HepG2 (cell line): ENCODE measurements around the gene DAAM2. TPM values are rescaled to one million over a fixed set of nuclear protein-coding genes. Genes with fewer than 3 reads are reported as not detected.

Source experiments
- ATAC-seq: fragments of 200-7000 bp; cut with Tn5 transposase; 3 replicates; pipeline ENCODE4 v1.9.1; 2020; ENCODE audit warnings: mild to moderate bottlenecking, moderate library complexity
- BruUV-seq: library from RNA; stranded (reverse); fragments of 400-500 nt; replicated peaks from 2 replicates; lab custom pipeline; 2021; lab: Mats Ljungman, UMichigan
- CTCF ChIA-PET: fragments of 300-600 bp; formaldehyde crosslinking; extraction: SDS; loops from one replicate; lab custom pipeline; 2021; ENCODE audit warnings: low total read pairs, inconsistent platforms, low intra/inter-chr PET ratio; lab: Yijun Ruan, JAX
- POLR2A ChIA-PET: fragments of 350-600 bp; sonication (Branson Sonifier 250); formaldehyde crosslinking; loops from one replicate; lab custom pipeline; 2020; ENCODE audit warnings: antibody characterized with exemption, inconsistent platforms; lab: Yijun Ruan, JAX
- DNase-seq: peaks from one replicate; pipeline ENCODE4 v3.0.0-alpha.2; 2015; ENCODE audit warnings: low spot score
- FAIRE-seq: peaks from 3 replicates; lab custom pipeline; 2011; peaks lifted over from hg19 to GRCh38; lab: Jason Lieb, UNC
- H2AFZ ChIP-seq: one replicate; pipeline ENCODE4 v1.6.1; 2011; ENCODE audit warnings: low read length, inconsistent platforms
- H3K27ac ChIP-seq: fragments of 300-600 bp; 3 replicates; pipeline ENCODE4 v1.8.0; 2011; ENCODE audit warnings: mixed run types, mild to moderate bottlenecking, mixed read lengths, low read length, inconsistent platforms; ENCODE audit not compliant: insufficient read depth; ENCODE audit errors: extremely low read length
- H3K27me3 ChIP-seq, 2 experiments: fragments of 200-600 bp in 1 of 2; 2 replicates in 1 of 2; 3 replicates in 1 of 2; pipeline versions ENCODE4 v1.6.0 to v1.8.0; 2011; ENCODE audit warnings: low read length in 2 of 2, mild to moderate bottlenecking in 2 of 2, moderate library complexity in 2 of 2, inconsistent platforms in 1 of 2; ENCODE audit not compliant: insufficient read depth in 2 of 2, control insufficient read depth in 1 of 2
- H3K36me3 ChIP-seq, 2 experiments: fragments of 200-600 bp in 1 of 2; replicated peaks in 1 of 2; 2 replicates in 1 of 2; 3 replicates in 1 of 2; pipeline versions ENCODE4 v1.5.1 to v1.8.0; 2011; ENCODE audit warnings: low read length in 2 of 2, inconsistent platforms in 1 of 2; ENCODE audit not compliant: insufficient read depth in 2 of 2, control insufficient read depth in 1 of 2
- H3K4me1 ChIP-seq: 2 replicates; pipeline ENCODE4 v1.5.1; 2012; ENCODE audit warnings: low read length, inconsistent platforms; ENCODE audit not compliant: insufficient read depth
- H3K4me2 ChIP-seq: 2 replicates; pipeline ENCODE4 v1.6.0; 2011; ENCODE audit warnings: low read depth, low read length, inconsistent platforms
- H3K4me3 ChIP-seq, 3 experiments: fragments of 200-600 bp in 1 of 3; sonication (generic), shearing (Covaris generic) in 1 of 3; replicated peaks in 1 of 3; 2 replicates each; pipeline ENCODE4 v1.5.1; 2011 to 2016; ENCODE audit warnings: low read length in 3 of 3, inconsistent platforms in 2 of 3, low read depth in 2 of 3, mild to moderate bottlenecking in 2 of 3, control low read depth in 1 of 3, mixed read lengths in 1 of 3; ENCODE audit not compliant: insufficient read depth in 1 of 3
- H3K79me2 ChIP-seq: one replicate; pipeline ENCODE4 v1.6.1; 2011; ENCODE audit warnings: low read length, inconsistent platforms; ENCODE audit not compliant: insufficient read depth
- H3K9ac ChIP-seq: 2 replicates; pipeline ENCODE4 v1.6.0; 2011; ENCODE audit warnings: mild to moderate bottlenecking, low read depth, low read length, inconsistent platforms; ENCODE audit not compliant: insufficient read depth
- H3K9me3 ChIP-seq: 2 replicates; pipeline ENCODE4 v1.5.1; 2012; ENCODE audit warnings: mild to moderate bottlenecking, low read length
- H4K20me1 ChIP-seq: 2 replicates; pipeline ENCODE4 v1.6.0; 2011; ENCODE audit warnings: inconsistent platforms, mild to moderate bottlenecking, low read length, moderate library complexity; ENCODE audit not compliant: insufficient read depth
- BCLAF1 ChIP-seq: fragments of 450-650 bp; IDR thresholded peaks from 2 replicates; pipeline ENCODE4 v1.6.1; 2017; ENCODE audit warnings: mild to moderate bottlenecking
- CBX5 ChIP-seq: sonication (generic); formaldehyde crosslinking; IDR thresholded peaks from 2 replicates; pipeline ENCODE4 v1.4.0; 2020; ENCODE audit warnings: missing genetic modification reagents, borderline replicate concordance
- FIP1L1 ChIP-seq: fragments of 200-400 bp; formaldehyde crosslinking; IDR thresholded peaks from 2 replicates; pipeline ENCODE4 v1.6.1; 2018; ENCODE audit warnings: low read depth, mild to moderate bottlenecking, low read length, moderate library complexity, borderline replicate concordance; ENCODE audit not compliant: insufficient read depth
- FOXA3 ChIP-seq: IDR thresholded peaks from 2 replicates; pipeline ENCODE4 v1.6.1; 2016; ENCODE audit warnings: missing genetic modification reagents, missing compliant biosample characterization
- HBP1 ChIP-seq: IDR thresholded peaks from 2 replicates; pipeline ENCODE4 v1.6.1; 2016; ENCODE audit warnings: low read depth, control low read depth
- HOXA5 ChIP-seq: sonication (generic); formaldehyde crosslinking; IDR thresholded peaks from 2 replicates; pipeline ENCODE4 v1.4.0; 2020; ENCODE audit warnings: missing genetic modification reagents
- PATZ1 ChIP-seq: sonication (generic); formaldehyde crosslinking; IDR thresholded peaks from 2 replicates; pipeline ENCODE4 v1.4.0; 2020; ENCODE audit warnings: missing genetic modification reagents
- PRMT3 ChIP-seq: sonication (generic); formaldehyde crosslinking; IDR thresholded peaks from 2 replicates; pipeline ENCODE4 v1.8.1; 2022; ENCODE audit warnings: low read depth, mild to moderate bottlenecking, moderate library complexity, missing genetic modification reagents, borderline replicate concordance
- SIX1 ChIP-seq: sonication (generic); formaldehyde crosslinking; IDR thresholded peaks from 2 replicates; pipeline ENCODE4 v1.4.0; 2020; ENCODE audit warnings: missing genetic modification reagents, borderline replicate concordance
- SNAPC2 ChIP-seq: sonication (generic); formaldehyde crosslinking; IDR thresholded peaks from 2 replicates; pipeline ENCODE4 v1.8.1; 2022; ENCODE audit warnings: mild to moderate bottlenecking, missing genetic modification reagents
- SRF ChIP-seq: IDR thresholded peaks from 2 replicates; pipeline ENCODE4 v1.6.1; 2011; ENCODE audit warnings: mild to moderate bottlenecking, low read depth, low read length, moderate library complexity
- TOE1 ChIP-seq: sonication (generic); formaldehyde crosslinking; IDR thresholded peaks from 2 replicates; pipeline ENCODE4 v1.4.0; 2020; ENCODE audit warnings: mild to moderate bottlenecking, missing genetic modification reagents
- ZFP90 ChIP-seq: sonication (generic); formaldehyde crosslinking; IDR thresholded peaks from 2 replicates; pipeline ENCODE4 v1.8.0; 2022; ENCODE audit warnings: missing genetic modification reagents, mild to moderate bottlenecking, inconsistent platforms, borderline replicate concordance
- ZNF205 ChIP-seq: IDR thresholded peaks from 2 replicates; pipeline ENCODE4 v1.6.1; 2018; ENCODE audit warnings: missing biosample characterization, missing genetic modification reagents
- ZNF670 ChIP-seq: sonication (generic); formaldehyde crosslinking; IDR thresholded peaks from 2 replicates; pipeline ENCODE4 v1.8.0; 2022; ENCODE audit warnings: mild to moderate bottlenecking, missing genetic modification reagents, borderline replicate concordance
- ZNF790 ChIP-seq: sonication (generic); formaldehyde crosslinking; IDR thresholded peaks from 2 replicates; pipeline ENCODE4 v1.8.0; 2022; ENCODE audit warnings: missing genetic modification reagents, mild to moderate bottlenecking, borderline replicate concordance
- ZNF883 ChIP-seq: sonication (generic); formaldehyde crosslinking; IDR thresholded peaks from 2 replicates; pipeline ENCODE4 v1.5.1; 2020; ENCODE audit warnings: mild to moderate bottlenecking, missing genetic modification reagents; ENCODE audit errors: not compliant biosample characterization
- WGBS: methylation state at CpG from one replicate; pipeline ENCODE4 v1.1.6; 2017; ENCODE audit warnings: low lambda C conversion rate; 5-methylcytosine and 5-hydroxymethylcytosine counted together
- in situ Hi-C: cut with HindIII; loops from 2 replicates; pipeline ENCODE4 v1.10.0; 2017; ENCODE audit warnings: low pct_unique_long_range_greater_than_20kb; ENCODE audit not compliant: extremely low pct_ligation_motif_present
- intact Hi-C: fragments of 100-400 bp; cut with micrococcal nuclease; formaldehyde crosslinking; loops from one replicate; pipeline ENCODE4 v1.10.0; 2022; ENCODE audit not compliant: unreplicated experiment
- polyA plus RNA-seq, 8 experiments: library from polyadenylated mRNA; depleted of rRNA in 3 of 8; stranded (reverse) in 7 of 8; unstranded in 1 of 8; fragments of >200 nt; fragmentation: Illumina TruSeq in 4 of 8; extraction: Trizol in 4 of 8; gene quantifications; 2 replicates each; pipeline versions ENCODE4 v1.2.1 to v1.2.3, GENCODE V29; 2011 to 2016; ENCODE audit warnings: low read depth in 4 of 8, missing spikeins in 1 of 8, mixed read lengths in 1 of 8; ENCODE audit not compliant: insufficient read depth in 1 of 8
- total RNA-seq, 5 experiments: library from RNA; depleted of rRNA; stranded (reverse); fragments of >200 nt; fragmentation: Illumina TruSeq; extraction: Trizol; gene quantifications; 2 replicates each; pipeline ENCODE4 v1.2.3, GENCODE V29; 2016; ENCODE audit warnings: low read depth in 1 of 5

DAAM2 gene
- total and polyA plus RNA-seq, 2 of the 13 experiments (the other 11 are each of a cell fraction or from before 2014, with no cell fraction given) = 0.01 TPM; not detected in 1

GRCh38 chr6:39917329-39917728 lies 125.2 kb downstream of the DAAM2 start:
- WGBS = 94% methylated on average over 4 of the region's 4 CpGs
- intact Hi-C loops (no loop called here), in situ Hi-C loops (no loop called here)
- no peaks in the 10 kb centered on the region for H3K79me2 ChIP-seq
- H3K9ac ChIP-seq = no peak overlapping the region
- H3K27me3 ChIP-seq = no peaks in the 10 kb centered on the region
- no peak overlapping the region for H2AFZ ChIP-seq
- H3K9me3 ChIP-seq = no peaks in the 10 kb centered on the region
- ATAC-seq (no peak), FAIRE-seq (no peak), DNase-seq (no peak)
- H3K4me2 ChIP-seq = no peak overlapping the region
- H3K4me1 ChIP-seq = peaks cover 7% of the 10 kb centered on the region; the same call in 1 of the 2 replicates
- no TSS peak for BruUV-seq
- ChIA-PET CTCF (no interaction called here), POLR2A (interaction anchor here (2.3 kb wide), 1 partner anchor 17 kb away, joined by 8 read pairs; the partner anchor contains the start of gene MOCS1)
- H3K27ac ChIP-seq = no peak overlapping the region
- peaks cover 9 to 25% of the 10 kb centered on the region in 2 experiments; a peak in 4 of 5 replicates for H3K36me3 ChIP-seq
- no peak overlapping the region for H3K4me3 ChIP-seq
- no peaks in the 10 kb centered on the region for H4K20me1 ChIP-seq
- no peak for TF ChIP-seq ZNF205
- TF ChIP-seq ZFP90 (CRISPR knock-in tag) = no peak
- TF ChIP-seq HBP1 (CRISPR knock-in tag) = no peak
- TF ChIP-seq BCLAF1 = no peak
- TF ChIP-seq ZNF883 (CRISPR knock-in tag) = no peak
- no peak for TF ChIP-seq SIX1
- no peak for TF ChIP-seq PRMT3 (CRISPR knock-in tag)
- no peak for TF ChIP-seq FIP1L1
- no peak for TF ChIP-seq CBX5 (CRISPR knock-in tag)
- TF ChIP-seq PATZ1 = no peak
- no peak for TF ChIP-seq HOXA5 (CRISPR knock-in tag)
- TF ChIP-seq ZNF670 (CRISPR knock-in tag) = no peak
- no peak for TF ChIP-seq SNAPC2 (CRISPR knock-in tag)
- no peak for TF ChIP-seq FOXA3 (CRISPR knock-in tag)
- no peak for TF ChIP-seq ZNF790 (CRISPR knock-in tag)
- TF ChIP-seq SRF = no peak
- TF ChIP-seq TOE1 (CRISPR knock-in tag) = no peak
